ENCODE results near the gene OPRL1. TPM values are rescaled to one million over a fixed set of nuclear protein-coding genes. Genes with fewer than 3 reads are reported as not detected.

The OPRL1 gene
- total RNA-seq, 4 donors from 2014 or later, result 0.21 to 1.5 (median 0.71) TPM

DNA sequence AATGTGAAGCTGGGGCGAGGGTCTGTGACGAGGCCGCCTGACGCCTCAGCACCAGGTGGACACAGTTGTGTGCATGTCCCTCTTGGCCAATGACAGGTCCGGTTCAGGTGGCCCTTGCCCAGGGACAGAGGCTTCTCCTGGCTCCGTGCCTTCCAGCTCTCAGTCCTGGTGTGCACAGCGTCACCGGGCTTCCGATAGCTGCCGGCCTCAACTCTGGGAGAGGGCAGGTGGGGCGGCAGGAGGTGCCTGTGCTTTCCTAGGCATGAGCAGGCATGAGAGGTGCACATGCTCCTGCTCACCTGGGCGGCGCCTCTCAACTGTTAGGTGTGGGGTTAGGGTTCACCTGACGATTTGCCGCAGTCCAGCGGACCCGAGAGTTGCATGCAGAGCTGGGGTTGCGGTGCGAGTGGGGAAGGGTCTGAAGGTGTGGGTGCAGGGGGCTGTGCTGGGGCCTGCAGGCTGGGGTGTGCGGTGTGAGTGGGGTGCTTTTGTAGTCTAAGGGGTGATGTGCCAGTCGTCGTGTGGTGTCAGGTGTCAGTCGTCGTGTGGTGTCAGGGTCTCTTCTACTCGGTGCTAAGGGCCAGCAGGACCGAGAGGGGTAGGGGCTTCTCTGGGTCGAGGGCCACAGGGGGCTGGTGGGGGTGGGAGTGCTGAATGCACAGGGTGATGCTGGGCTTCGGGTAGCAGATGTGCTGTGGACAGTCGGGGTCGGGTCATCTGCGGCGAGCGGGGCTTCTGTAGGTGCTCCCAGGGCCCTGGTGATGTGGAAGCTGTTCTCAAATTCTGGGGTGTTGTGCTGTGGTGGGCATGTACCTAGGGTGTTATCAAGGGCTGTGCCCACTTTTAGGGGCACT lies 26.7 kb upstream of the OPRL1 start:
- H3K27me3 ChIP-seq, result peaks cover 0 to 79% of the 10 kb centered on the region in 2 donors
- no peak for DNase-seq (ENCODE audit: low spot score in 2 of 2)
- no peak overlapping the region for H3K4me3 ChIP-seq
- 80 to 84% methylated on average over 28 to 32 of the region's 33 CpGs for WGBS, 2 donors
- H3K4me1 ChIP-seq, result peaks cover 0 to 65% (median 4%) of the 10 kb centered on the region in 4 donors
- no peaks in the 10 kb centered on the region for H3K9me3 ChIP-seq
- TF ChIP-seq, protein P1, sequence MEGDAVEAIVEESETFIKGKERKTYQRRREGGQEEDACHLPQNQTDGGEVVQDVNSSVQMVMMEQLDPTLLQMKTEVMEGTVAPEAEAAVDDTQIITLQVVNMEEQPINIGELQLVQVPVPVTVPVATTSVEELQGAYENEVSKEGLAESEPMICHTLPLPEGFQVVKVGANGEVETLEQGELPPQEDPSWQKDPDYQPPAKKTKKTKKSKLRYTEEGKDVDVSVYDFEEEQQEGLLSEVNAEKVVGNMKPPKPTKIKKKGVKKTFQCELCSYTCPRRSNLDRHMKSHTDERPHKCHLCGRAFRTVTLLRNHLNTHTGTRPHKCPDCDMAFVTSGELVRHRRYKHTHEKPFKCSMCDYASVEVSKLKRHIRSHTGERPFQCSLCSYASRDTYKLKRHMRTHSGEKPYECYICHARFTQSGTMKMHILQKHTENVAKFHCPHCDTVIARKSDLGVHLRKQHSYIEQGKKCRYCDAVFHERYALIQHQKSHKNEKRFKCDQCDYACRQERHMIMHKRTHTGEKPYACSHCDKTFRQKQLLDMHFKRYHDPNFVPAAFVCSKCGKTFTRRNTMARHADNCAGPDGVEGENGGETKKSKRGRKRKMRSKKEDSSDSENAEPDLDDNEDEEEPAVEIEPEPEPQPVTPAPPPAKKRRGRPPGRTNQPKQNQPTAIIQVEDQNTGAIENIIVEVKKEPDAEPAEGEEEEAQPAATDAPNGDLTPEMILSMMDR (IDR thresholded peaks at IDR 0.05), result no peak
- no peak for TF ChIP-seq EP300 (IDR thresholded peaks at IDR 0.05)
- TF ChIP-seq POLR2A (IDR thresholded peaks at IDR 0.05), result no peak
- no peaks in the 10 kb centered on the region for H3K36me3 ChIP-seq
- H3K27ac ChIP-seq, result peak overlapping the region in 1 of 4 donors; percentile 73

DNA sequence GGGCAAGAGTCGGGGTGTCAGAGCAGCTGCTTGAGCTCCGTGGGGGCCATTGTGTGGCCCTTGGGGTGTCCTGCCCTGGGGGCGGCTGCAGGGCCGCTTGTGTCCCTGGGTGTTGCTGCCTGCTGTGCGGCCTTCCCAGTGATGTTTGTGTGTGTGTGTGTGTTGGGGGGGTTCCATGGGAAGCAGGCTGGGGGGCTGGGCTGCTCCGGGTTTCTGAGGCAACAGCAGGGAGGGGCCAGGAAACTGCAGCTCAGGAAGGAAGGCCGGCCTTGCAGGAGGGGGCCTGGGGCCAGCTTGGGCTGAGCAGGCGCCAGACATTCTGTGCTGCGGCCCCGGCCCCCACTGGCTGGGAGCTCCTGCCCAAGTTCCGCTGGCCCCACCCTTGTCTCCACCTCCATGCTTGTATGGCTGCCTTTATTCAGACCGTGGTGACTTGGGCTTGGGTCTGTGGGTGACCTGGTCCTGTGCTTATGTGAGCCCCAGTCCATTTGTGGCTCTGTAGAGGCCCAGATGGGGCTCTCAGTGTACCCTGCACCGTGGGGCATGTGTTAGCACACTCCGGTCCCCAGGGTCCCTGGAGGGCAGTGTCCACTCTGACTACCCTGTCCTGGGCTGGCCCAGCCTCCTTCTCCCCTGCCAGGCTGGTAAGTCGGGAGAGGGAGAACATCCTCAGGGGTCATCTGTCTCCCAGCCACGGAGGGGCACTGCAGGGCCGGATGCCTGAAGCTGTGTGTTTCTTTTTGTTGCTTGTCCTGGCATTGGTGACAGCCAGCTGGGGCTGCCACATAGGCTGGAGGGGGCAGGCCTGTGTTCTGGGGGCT lies 25.8 kb upstream of the OPRL1 start:
- Histone ChIP-seq H3K4me1 (peaks cover 0 to 58% (median 4%) of the 10 kb centered on the region in 4 donors), H3K4me3 (no peak overlapping the region), H3K27ac (peak overlapping the region in 2 of 4 donors; percentile 21 to 26), H3K36me3 (no peaks in the 10 kb centered on the region), H3K9me3 (no peaks in the 10 kb centered on the region), H3K27me3 (peaks cover 0 to 81% of the 10 kb centered on the region in 2 donors)
- 7 to 24% methylated on average over 7 to 17 of the region's 17 CpGs for WGBS, 2 donors
- DNase-seq (ENCODE audit: low spot score in 2 of 2), result no peak
- TF ChIP-seq EP300 (IDR thresholded peaks at IDR 0.05), result no peak
- TF ChIP-seq, protein P1 (IDR thresholded peaks at IDR 0.05), result peak in 2 of 5 experiments; percentile 7 to 23

GRCh38 chr20:64055396-64055892 lies 24.4 kb upstream of the OPRL1 start:
- no peak for DNase-seq (ENCODE audit: low spot score in 2 of 2)
- H3K36me3 ChIP-seq, result no peaks in the 10 kb centered on the region
- no peaks in the 10 kb centered on the region for H3K9me3 ChIP-seq
- peaks cover 0 to 46% (median 2%) of the 10 kb centered on the region in 4 donors for H3K4me1 ChIP-seq
- peak overlapping the region in 3 of 4 donors; percentile 4 to 77 (median 71) for H3K27ac ChIP-seq
- peaks cover 0 to 71% of the 10 kb centered on the region in 2 donors for H3K27me3 ChIP-seq
- TF ChIP-seq, protein P1 (IDR thresholded peaks at IDR 0.05), result no peak
- TF ChIP-seq POLR2A (IDR thresholded peaks at IDR 0.05) (no peak), EP300 (IDR thresholded peaks at IDR 0.05) (no peak)
- H3K4me3 ChIP-seq, result no peak overlapping the region
- 37 to 65% methylated on average over 2 to 4 of the region's 9 CpGs for WGBS, 2 donors

DNA sequence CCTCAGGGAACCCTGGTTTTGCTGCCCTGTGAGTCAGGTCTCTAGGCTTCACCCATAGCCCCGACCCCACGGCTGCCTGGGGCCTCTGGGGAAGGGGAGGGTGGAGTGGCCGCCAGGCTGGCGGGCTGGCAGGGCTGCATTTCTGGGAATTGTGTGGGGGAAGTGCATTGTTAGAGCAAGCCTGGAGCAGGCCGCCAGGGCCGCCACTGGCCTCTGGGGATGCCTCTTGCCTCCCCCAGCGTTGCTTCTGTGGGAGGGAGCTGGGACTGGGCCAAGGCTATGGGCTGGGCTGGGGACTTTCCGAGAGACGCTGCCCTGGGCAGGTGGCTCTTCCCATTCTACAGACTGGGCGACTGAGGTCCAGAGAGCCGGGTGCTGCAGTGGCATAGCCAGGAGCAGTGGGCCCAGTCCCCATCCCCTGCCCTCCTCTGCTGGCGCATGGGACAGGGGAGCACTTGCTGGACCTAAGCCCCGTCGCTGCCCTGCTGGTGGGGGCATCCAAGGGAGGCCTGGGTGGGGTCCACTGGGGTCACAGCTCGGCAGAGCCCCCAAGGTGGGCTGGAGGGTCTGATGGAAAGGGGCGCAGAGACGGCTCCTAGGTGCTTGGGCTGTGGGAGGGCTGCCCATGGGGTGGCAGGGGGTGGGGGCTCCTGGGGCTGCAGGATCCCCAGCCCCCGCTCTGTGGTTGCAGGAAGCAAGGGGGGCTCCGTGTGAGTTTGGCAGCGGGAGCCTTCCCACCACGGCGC lies 23.8 kb upstream of the OPRL1 start:
- no peak overlapping the region for H3K4me3 ChIP-seq

More for the DNA sequence above, 23.8 kb upstream of the OPRL1 start:
- no peak for DNase-seq (ENCODE audit: low spot score in 2 of 2)
- Histone ChIP-seq H3K4me1 (peaks cover 0 to 40% (median 2%) of the 10 kb centered on the region in 4 donors), H3K9me3 (no peaks in the 10 kb centered on the region), H3K27me3 (peaks cover 0 to 65% of the 10 kb centered on the region in 2 donors), H3K36me3 (no peaks in the 10 kb centered on the region), H3K27ac (peak overlapping the region in 3 of 4 donors; percentile 4 to 77 (median 71))
- TF ChIP-seq POLR2A (IDR thresholded peaks at IDR 0.05), result no peak
- TF ChIP-seq, protein P1 (IDR thresholded peaks at IDR 0.05), result peak in 1 of 5 experiments; percentile 12
- TF ChIP-seq EP300 (IDR thresholded peaks at IDR 0.05), result peak in 1 of 2 donors; percentile 25
- 38 to 48% methylated on average over 8 to 20 of the region's 22 CpGs for WGBS, 2 donors

All from tibial nerve (tissue), 4 donors.